Measurements from ENCODE around the gene CXCR3.

DNA sequence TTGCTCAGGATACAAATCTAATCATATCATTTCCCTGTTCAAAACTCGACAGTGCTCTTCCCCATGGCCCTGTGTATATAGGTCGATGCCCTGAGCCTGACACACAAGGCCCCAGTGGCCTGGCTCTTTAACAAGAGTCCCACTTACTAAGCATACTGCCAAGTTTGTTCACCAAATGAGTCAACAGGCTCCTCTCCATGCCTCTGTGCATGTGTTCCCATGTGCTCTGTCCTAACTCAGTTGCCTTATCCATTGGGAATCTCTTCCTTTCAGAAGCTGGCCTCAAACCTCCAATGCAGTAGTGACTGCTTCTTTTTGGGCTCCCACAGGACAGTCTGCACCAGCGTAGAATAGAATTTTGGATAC, 18.9 kb upstream of the CXCR3 start:
- no peak for TF ChIP-seq CTCF (IDR thresholded peaks at IDR 0.05; ENCODE audit: insufficient read depth, low read length)
- no peak for TF ChIP-seq POLR2AphosphoS5 (IDR thresholded peaks at IDR 0.05; ENCODE audit: low read depth)
- no peak for TF ChIP-seq GABPA (IDR thresholded peaks at IDR 0.05; ENCODE audit: low read depth)
- TF ChIP-seq REST (IDR thresholded peaks at IDR 0.05; ENCODE audit: insufficient replicate concordance, low read depth), result no peak
- TF ChIP-seq SPI1 (IDR thresholded peaks at IDR 0.05; ENCODE audit: borderline replicate concordance, low read depth), result no peak

Data from HL-60 (cell line).